Fibroblast of lung (primary cell): ENCODE measurements around the gene SMIM20. TPM values are rescaled to one million over a fixed set of nuclear protein-coding genes. Genes with fewer than 3 reads are reported as not detected.

Experiments used
- DNase-seq, 2 donors: peaks; one replicate each; pipeline versions ENCODE4 v3.0.0 to v3.0.0-alpha.2; 2010; ENCODE audit warnings: low read depth in 2 of 2
- H2AFZ ChIP-seq: 2 replicates; pipeline ENCODE4 v1.5.1; 2012; ENCODE audit warnings: low read length, control low read depth, inconsistent platforms
- H3K27ac ChIP-seq: 2 replicates; pipeline ENCODE4 v1.5.1; 2011; ENCODE audit warnings: low read length, control low read depth; ENCODE audit not compliant: insufficient read depth
- H3K27me3 ChIP-seq: 2 replicates; pipeline ENCODE4 v1.5.1; 2011; ENCODE audit warnings: mild to moderate bottlenecking, low read length; ENCODE audit not compliant: control insufficient read depth, insufficient read depth
- H3K36me3 ChIP-seq: 2 replicates; pipeline ENCODE4 v1.5.1; 2011; ENCODE audit warnings: low read length; ENCODE audit not compliant: control insufficient read depth, insufficient read depth
- H3K4me1 ChIP-seq: 2 replicates; pipeline ENCODE4 v1.5.1; 2011; ENCODE audit warnings: low read length; ENCODE audit not compliant: control insufficient read depth, insufficient read depth; ENCODE audit errors: extremely low read depth
- H3K4me2 ChIP-seq: 2 replicates; pipeline ENCODE4 v1.5.1; 2011; ENCODE audit warnings: low read length, control low read depth; ENCODE audit not compliant: insufficient read depth; ENCODE audit errors: extremely low read depth
- H3K4me3 ChIP-seq, 4 experiments: fragments of 200-600 bp in 1 of 4; sonication (generic) in 1 of 4; replicated peaks in 1 of 4; 2 replicates each; pipeline ENCODE4 v1.5.1; 2011 to 2016; ENCODE audit warnings: low read length in 4 of 4, low read depth in 3 of 4, mild to moderate bottlenecking in 3 of 4, control low read depth in 2 of 4, inconsistent platforms in 1 of 4, mixed read lengths in 1 of 4; ENCODE audit not compliant: insufficient read depth in 1 of 4; ENCODE audit errors: control extremely low read depth in 1 of 4
- H3K79me2 ChIP-seq: 2 replicates; pipeline ENCODE4 v1.5.1; 2012; ENCODE audit warnings: mild to moderate bottlenecking, low read length, inconsistent platforms; ENCODE audit not compliant: control insufficient read depth, insufficient read depth
- H3K9ac ChIP-seq: 2 replicates; pipeline ENCODE4 v1.5.1; 2011; ENCODE audit warnings: mild to moderate bottlenecking, low read length, control low read depth; ENCODE audit not compliant: insufficient read depth
- H3K9me3 ChIP-seq: 2 replicates; pipeline ENCODE4 v1.5.1; 2012; ENCODE audit warnings: low read depth, low read length; ENCODE audit not compliant: control insufficient read depth, insufficient read depth
- H4K20me1 ChIP-seq: 2 replicates; pipeline ENCODE4 v1.5.1; 2011; ENCODE audit warnings: low read length; ENCODE audit not compliant: control insufficient read depth, insufficient read depth; ENCODE audit errors: extremely low read depth
- CTCF ChIP-seq, 2 donors: IDR thresholded peaks in 1 of 2; conservative IDR thresholded peaks in 1 of 2; 1 replicate in 1 of 2; 2 replicates in 1 of 2; pipeline ENCODE4 v1.5.1; 2011 to 2012; ENCODE audit warnings: low read length in 2 of 2, control low read depth in 1 of 2, inconsistent platforms in 1 of 2, low read depth in 1 of 2, mild to moderate bottlenecking in 1 of 2
- EZH2 ChIP-seq: IDR thresholded peaks from 2 replicates; pipeline ENCODE4 v1.5.1; 2012; ENCODE audit warnings: low read length, control low read depth, mild to moderate bottlenecking; ENCODE audit errors: missing control alignments
- polyA plus RNA-seq, 2 donors: library from polyadenylated mRNA; depleted of rRNA in 1 of 2; stranded (reverse) in 1 of 2; unstranded in 1 of 2; fragments of >200 nt; gene quantifications; 2 replicates each; pipeline ENCODE4 v1.2.1, GENCODE V29; 2011 to 2012; ENCODE audit warnings: missing spikeins in 1 of 2
- total RNA-seq: library from RNA; depleted of rRNA; stranded (reverse); fragments of >200 nt; gene quantifications from 2 replicates; pipeline ENCODE4 v1.2.1, GENCODE V29; 2014

The SMIM20 gene
- total and polyA plus RNA-seq, 2 donors (not counting 1 experiment from before 2014, with no cell fraction given) = 34.9 to 48.7 TPM

- peak; percentile 40 to 54 for DNase-seq
- H3K9ac ChIP-seq = no peak overlapping the region
Observed at GRCh38 chr4:25966171-25966570, 52.2 kb downstream of the SMIM20 start.

GRCh38 chr4:25969374-25970155, 55.5 kb downstream of the SMIM20 start:
- Histone ChIP-seq H3K4me3 (no peak overlapping the region), H3K27ac (no peak overlapping the region), H3K79me2 (no peaks in the 10 kb centered on the region), H3K9me3 (no peaks in the 10 kb centered on the region), H3K36me3 (no peaks in the 10 kb centered on the region), H3K9ac (no peak overlapping the region), H3K27me3 (peaks cover 2% of the 10 kb centered on the region), H4K20me1 (no peaks in the 10 kb centered on the region), H2AFZ (no peak overlapping the region), H3K4me1 (peaks cover 7% of the 10 kb centered on the region), H3K4me2 (no peak overlapping the region)
- DNase-seq = no peak
- TF ChIP-seq CTCF (conservative IDR thresholded peaks at IDR 0.05 in 1 of 2, IDR thresholded peaks at IDR 0.05 in 1 of 2; ENCODE audit: low read depth in 1 of 2, low read length in 2 of 2) (no peak), EZH2 (no peak)

More at GRCh38 chr4:25966171-25966570, 52.2 kb downstream of the SMIM20 start:
- Histone ChIP-seq H2AFZ (no peak overlapping the region), H3K4me2 (no peak overlapping the region), H3K36me3 (no peaks in the 10 kb centered on the region), H4K20me1 (no peaks in the 10 kb centered on the region), H3K9me3 (no peaks in the 10 kb centered on the region), H3K27me3 (peaks cover 3% of the 10 kb centered on the region), H3K4me1 (peaks cover 7% of the 10 kb centered on the region), H3K79me2 (no peaks in the 10 kb centered on the region), H3K4me3 (no peak overlapping the region), H3K27ac (no peak overlapping the region)
- no peak for TF ChIP-seq CTCF (conservative IDR thresholded peaks at IDR 0.05 in 1 of 2, IDR thresholded peaks at IDR 0.05 in 1 of 2; ENCODE audit: low read depth in 1 of 2, low read length in 2 of 2)

- Histone ChIP-seq H3K27me3 (peaks cover 2% of the 10 kb centered on the region), H3K4me1 (peaks cover 7% of the 10 kb centered on the region), H3K79me2 (no peaks in the 10 kb centered on the region), H3K4me3 (no peak overlapping the region), H4K20me1 (no peaks in the 10 kb centered on the region), H3K9me3 (no peaks in the 10 kb centered on the region), H3K36me3 (no peaks in the 10 kb centered on the region), H3K9ac (no peak overlapping the region), H3K4me2 (no peak overlapping the region), H2AFZ (peak overlapping the region; percentile 52), H3K27ac (no peak overlapping the region)
- peak in 1 of 2 donors; percentile 23 for DNase-seq
- TF ChIP-seq EZH2 (no peak), CTCF (conservative IDR thresholded peaks at IDR 0.05 in 1 of 2, IDR thresholded peaks at IDR 0.05 in 1 of 2; ENCODE audit: low read depth in 1 of 2, low read length in 2 of 2) (no peak)
Observed at GRCh38 chr4:25970226-25970675, 56.2 kb downstream of the SMIM20 start.
